HFF-Myc (cell line): ENCODE measurements around the gene ABCA2.

Experiments used
- DNase-seq: peaks from one replicate; pipeline ENCODE4 v3.0.0-alpha.2; 2011; ENCODE audit warnings: low read depth; ENCODE audit errors: extremely low read depth
- H3K4me3 ChIP-seq: replicated peaks from 2 replicates; pipeline ENCODE4 v1.5.1; 2011; ENCODE audit warnings: low read depth, mild to moderate bottlenecking, control low read depth, low read length
- CTCF ChIP-seq: IDR thresholded peaks from 2 replicates; pipeline ENCODE4 v1.5.1; 2012; ENCODE audit warnings: mild to moderate bottlenecking, low read depth, low read length, control low read depth; ENCODE audit errors: missing control alignments

ABCA2 gene

GRCh38 chr9:136991993-136992818 lies 35.8 kb downstream of the ABCA2 start, which contains the start of gene PAXX:
TSS of gene PAXX (plus strand) at chr9:136992422. CDS start at chr9:136992444, 22 bp downstream.
- H3K4me3 ChIP-seq: peak within 1 kb of the TSS; percentile 74
- TF ChIP-seq CTCF: no peak
- peak; percentile 38 for DNase-seq

- DNase-seq: no peak
- TF ChIP-seq CTCF: no peak
- no peak overlapping the region for H3K4me3 ChIP-seq
Measured at GRCh38 chr9:136990242-136990911, 37.7 kb downstream of the ABCA2 start.

- no peak for TF ChIP-seq CTCF
- DNase-seq: no peak
- no peak overlapping the region for H3K4me3 ChIP-seq
Measured at GRCh38 chr9:136988872-136989271, 39.2 kb downstream of the ABCA2 start.

GRCh38 chr9:136985853-136986252 lies 42.2 kb downstream of the ABCA2 start:
- DNase-seq: no peak
- TF ChIP-seq CTCF: no peak
- H3K4me3 ChIP-seq: no peak overlapping the region

GRCh38 chr9:136985027-136985602 lies 42.9 kb downstream of the ABCA2 start:
- H3K4me3 ChIP-seq: no peak overlapping the region
- no peak for TF ChIP-seq CTCF
- DNase-seq: no peak

GRCh38 chr9:136984464-136985026 lies 43.5 kb downstream of the ABCA2 start:
- no peak for TF ChIP-seq CTCF
- H3K4me3 ChIP-seq: no peak overlapping the region
- no peak for DNase-seq
